ENCODE measurements around the gene STX1B. TPM values are rescaled to one million over a fixed set of nuclear protein-coding genes. Genes with fewer than 3 reads are reported as not detected.

STX1B gene
- total RNA-seq, 2 experiments from 2014 or later, result 0.47 to 2.1 TPM

GRCh38 chr16:30996985-30997724 is 13.3 kb downstream of the STX1B start:
- DNase-seq (ENCODE audit: low spot score), result peak; percentile 79
- Histone ChIP-seq H3K27ac (ENCODE audit: low read depth, low read length, poor library complexity, severe bottlenecking) (no peak overlapping the region), H4K20me1 (ENCODE audit: insufficient read depth, low read length) (no peaks in the 10 kb centered on the region), H3K9me3 (ENCODE audit: low read length) (no peaks in the 10 kb centered on the region), H3K4me2 (ENCODE audit: low read length) (peak overlapping the region; percentile 96), H3K36me3 (ENCODE audit: insufficient read depth, low read length) (no peaks in the 10 kb centered on the region), H2AFZ (ENCODE audit: low read length) (peak overlapping the region; percentile 95), H3K79me2 (ENCODE audit: insufficient read depth, low read depth, low read length) (no peaks in the 10 kb centered on the region), H3K9me2 (ENCODE audit: insufficient read depth, low read length) (no peaks in the 10 kb centered on the region), H3K4me1 (ENCODE audit: insufficient read depth, low read length, poor library complexity, severe bottlenecking) (peaks cover 10% of the 10 kb centered on the region), H3K4me3 (ENCODE audit: low read depth, low read length, poor library complexity, severe bottlenecking) (peak overlapping the region; percentile 72)
- no TSS peak for BruUV-seq (replicated peaks)
- intact Hi-C loops (cut with micrococcal nuclease; ENCODE audit: unreplicated experiment), result loop anchor here (2.0 to 5.0 kb wide), 2 partner anchors 74 to 75 kb away; partner anchors contain the start of genes FBXL19, ZNF646 and ZNF668
- no peak for TF ChIP-seq CTCF (conservative IDR thresholded peaks at IDR 0.05; ENCODE audit: low read length)
- no peak for TF ChIP-seq EZH2phosphoT487 (IDR thresholded peaks at IDR 0.05; ENCODE audit: borderline replicate concordance, low read depth, low read length)
- ChIA-PET CTCF (ENCODE audit: unreplicated experiment) (interaction anchor here (0.7 kb wide), 1 partner anchor 625 kb away, joined by 5 read pairs; no protein-coding TSS in a partner anchor), POLR2A (interaction anchor here (0.6 kb wide), 1 partner anchor 128 kb away, joined by 4 read pairs; no protein-coding TSS in a partner anchor)

- H3K9me2 ChIP-seq (ENCODE audit: insufficient read depth, low read length), result no peaks in the 10 kb centered on the region
- H3K79me2 ChIP-seq (ENCODE audit: insufficient read depth, low read depth, low read length), result no peaks in the 10 kb centered on the region
- peak overlapping the region; percentile 95 for H2AFZ ChIP-seq (ENCODE audit: low read length)
- TF ChIP-seq EZH2phosphoT487 (IDR thresholded peaks at IDR 0.05; ENCODE audit: borderline replicate concordance, low read depth, low read length), result no peak
- TF ChIP-seq CTCF (conservative IDR thresholded peaks at IDR 0.05; ENCODE audit: low read length), result no peak
- peak overlapping the region; percentile 96 for H3K4me2 ChIP-seq (ENCODE audit: low read length)
- intact Hi-C loops (cut with micrococcal nuclease; ENCODE audit: unreplicated experiment), result loop anchor here (2.0 to 5.0 kb wide), 2 partner anchors 74 to 76 kb away; partner anchors contain the start of genes FBXL19, ZNF646 and ZNF668
- no peaks in the 10 kb centered on the region for H3K9me3 ChIP-seq (ENCODE audit: low read length)
- H3K4me1 ChIP-seq (ENCODE audit: insufficient read depth, low read length, poor library complexity, severe bottlenecking), result peaks cover 10% of the 10 kb centered on the region
- H3K27ac ChIP-seq (ENCODE audit: low read depth, low read length, poor library complexity, severe bottlenecking), result no peak overlapping the region
- H3K4me3 ChIP-seq (ENCODE audit: low read depth, low read length, poor library complexity, severe bottlenecking), result peak overlapping the region; percentile 72
- POLR2A ChIA-PET, result no interaction called here
- DNase-seq (ENCODE audit: low spot score), result peak; percentile 17
- no TSS peak for BruUV-seq (replicated peaks)
- no peaks in the 10 kb centered on the region for H4K20me1 ChIP-seq (ENCODE audit: insufficient read depth, low read length)
- H3K36me3 ChIP-seq (ENCODE audit: insufficient read depth, low read length), result no peaks in the 10 kb centered on the region
- CTCF ChIA-PET (ENCODE audit: unreplicated experiment), result no interaction called here
These were observed 14.0 kb downstream of the STX1B start for GRCh38 chr16:30996324-30996984.
